Cardiac fibroblast (primary cell): ENCODE measurements around the gene ZFP36L2.
A peak's percentile ranks its signal among the peaks of the same experiment; 100 is the strongest.

Experiments
- DNase-seq, 2 donors: peaks; one replicate each; pipeline versions ENCODE4 v3.0.0 to v3.0.0-alpha.2; 2010; ENCODE audit warnings: low read depth in 2 of 2
- H3K4me3 ChIP-seq, 2 donors: replicated peaks in 1 of 2; 1 replicate in 1 of 2; 2 replicates in 1 of 2; pipeline ENCODE4 v1.5.1; 2011; ENCODE audit warnings: low read depth in 2 of 2, low read length in 2 of 2, mild to moderate bottlenecking in 2 of 2, moderate library complexity in 1 of 2
- TF ChIP-seq, protein P1 (sequence below): IDR thresholded peaks from one replicate; pipeline ENCODE4 v1.5.1; 2011; ENCODE audit warnings: low read depth, mild to moderate bottlenecking, low read length, inconsistent platforms

The ZFP36L2 gene

GRCh38 chr2:43210467-43211303 is 15.7 kb downstream of the ZFP36L2 start:
- peak; percentile 62 to 70 for DNase-seq
- TF ChIP-seq, protein P1, sequence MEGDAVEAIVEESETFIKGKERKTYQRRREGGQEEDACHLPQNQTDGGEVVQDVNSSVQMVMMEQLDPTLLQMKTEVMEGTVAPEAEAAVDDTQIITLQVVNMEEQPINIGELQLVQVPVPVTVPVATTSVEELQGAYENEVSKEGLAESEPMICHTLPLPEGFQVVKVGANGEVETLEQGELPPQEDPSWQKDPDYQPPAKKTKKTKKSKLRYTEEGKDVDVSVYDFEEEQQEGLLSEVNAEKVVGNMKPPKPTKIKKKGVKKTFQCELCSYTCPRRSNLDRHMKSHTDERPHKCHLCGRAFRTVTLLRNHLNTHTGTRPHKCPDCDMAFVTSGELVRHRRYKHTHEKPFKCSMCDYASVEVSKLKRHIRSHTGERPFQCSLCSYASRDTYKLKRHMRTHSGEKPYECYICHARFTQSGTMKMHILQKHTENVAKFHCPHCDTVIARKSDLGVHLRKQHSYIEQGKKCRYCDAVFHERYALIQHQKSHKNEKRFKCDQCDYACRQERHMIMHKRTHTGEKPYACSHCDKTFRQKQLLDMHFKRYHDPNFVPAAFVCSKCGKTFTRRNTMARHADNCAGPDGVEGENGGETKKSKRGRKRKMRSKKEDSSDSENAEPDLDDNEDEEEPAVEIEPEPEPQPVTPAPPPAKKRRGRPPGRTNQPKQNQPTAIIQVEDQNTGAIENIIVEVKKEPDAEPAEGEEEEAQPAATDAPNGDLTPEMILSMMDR: no peak

DNA sequence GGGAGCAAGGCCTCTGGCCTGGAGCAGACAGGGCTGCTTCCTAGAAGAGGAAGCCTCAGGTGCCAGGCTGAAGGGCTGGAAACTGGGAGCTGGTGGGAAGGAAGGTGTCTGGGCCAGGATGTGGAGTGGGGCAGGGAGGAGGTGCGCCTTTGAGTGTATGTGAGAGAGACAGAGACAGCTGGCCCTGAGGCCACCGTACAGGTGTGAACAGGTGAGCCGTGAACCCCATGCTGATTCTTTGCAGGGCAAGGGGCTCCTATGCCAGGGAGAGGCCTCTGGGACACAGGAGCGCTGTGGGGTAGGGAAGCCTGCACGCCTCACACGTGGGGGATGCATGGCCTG is 16.3 kb downstream of the ZFP36L2 start:
- no peak for DNase-seq
- no peak overlapping the region for H3K4me3 ChIP-seq
- TF ChIP-seq, protein P1: no peak

More at GRCh38 chr2:43210467-43211303, 15.7 kb downstream of the ZFP36L2 start:
- no peak overlapping the region for H3K4me3 ChIP-seq

GRCh38 chr2:43209204-43209717 is 17.1 kb downstream of the ZFP36L2 start:
- DNase-seq: no peak
- H3K4me3 ChIP-seq: no peak overlapping the region
- TF ChIP-seq, protein P1: no peak

DNA sequence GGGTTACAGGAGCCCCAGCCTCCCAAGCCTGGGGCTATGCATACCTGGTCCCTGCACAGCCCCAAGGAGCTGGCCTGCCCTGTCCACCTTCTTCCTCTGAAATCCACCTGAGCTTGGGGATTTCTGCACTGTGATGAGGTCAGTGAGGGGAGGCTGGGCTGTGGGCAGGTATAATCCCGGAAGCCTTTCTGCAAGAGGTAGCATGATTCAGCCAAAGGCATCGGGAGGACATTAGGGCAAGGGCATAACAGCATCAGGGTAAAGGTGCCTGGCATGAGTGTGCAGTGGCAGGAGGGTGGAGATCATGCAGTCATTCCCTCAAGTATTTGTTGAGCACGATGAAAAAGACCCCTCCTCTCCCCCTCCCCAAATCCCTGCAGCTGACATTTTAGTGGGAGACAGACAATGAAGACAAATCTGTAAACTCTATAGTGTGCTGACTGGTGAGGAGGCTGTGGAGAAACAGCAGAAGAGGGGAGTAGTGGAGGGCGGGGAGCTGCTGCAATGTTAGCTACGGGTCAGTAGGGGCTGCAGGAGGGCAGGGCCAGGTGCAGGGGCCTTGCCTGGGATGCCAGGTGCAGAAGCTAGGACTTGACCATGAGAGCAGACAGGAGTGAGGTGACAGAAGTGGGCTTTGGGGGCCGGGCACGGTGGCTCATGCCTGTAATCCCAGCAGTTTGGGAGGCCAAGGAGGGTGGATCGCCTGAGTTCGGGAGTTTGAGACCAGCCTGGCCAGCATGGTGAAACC is 18.7 kb downstream of the ZFP36L2 start:
- TF ChIP-seq, protein P1: no peak
- no peak overlapping the region for H3K4me3 ChIP-seq
- DNase-seq: no peak

DNA sequence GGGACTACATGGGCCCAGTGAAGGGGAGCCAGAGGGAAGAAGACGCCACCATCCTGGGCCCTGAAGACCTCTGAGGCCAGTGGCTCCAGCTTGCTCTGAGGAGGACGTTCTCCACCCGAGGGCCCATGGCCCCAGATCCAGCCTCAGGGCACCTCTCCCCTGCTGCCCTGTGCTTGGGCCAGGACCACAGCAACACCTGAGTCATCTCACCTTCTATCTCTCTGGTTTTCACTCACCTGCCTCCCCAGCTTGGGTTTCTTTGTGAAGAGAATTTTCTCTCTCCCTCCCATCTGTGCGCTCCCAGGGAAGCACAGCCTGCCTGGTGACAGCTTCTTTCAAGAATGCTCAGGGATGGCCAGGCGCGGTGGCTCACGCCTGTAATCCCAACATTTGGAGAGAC is 19.8 kb downstream of the ZFP36L2 start:
- H3K4me3 ChIP-seq: no peak overlapping the region
- no peak for DNase-seq
- TF ChIP-seq, protein P1: no peak

DNA sequence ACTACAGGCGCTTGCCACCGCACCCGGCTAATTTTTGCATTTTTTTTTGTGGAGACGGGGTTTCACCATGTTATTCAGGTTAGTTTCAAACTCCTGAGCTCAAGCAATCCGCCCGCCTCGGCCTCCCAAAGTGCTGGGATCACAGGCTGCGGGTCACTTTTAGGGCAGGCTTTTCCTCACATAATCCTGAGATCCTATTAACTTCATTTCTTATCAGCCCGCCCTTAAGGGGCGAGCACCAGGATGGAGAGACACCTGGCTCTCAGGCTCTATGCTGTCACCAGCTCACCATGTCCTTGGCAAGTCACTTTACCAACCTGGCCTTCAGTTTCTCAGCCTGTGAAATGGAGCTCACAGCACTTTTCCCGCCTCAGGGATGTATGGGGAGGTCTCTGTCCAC is 23.0 kb downstream of the ZFP36L2 start:
- TF ChIP-seq, protein P1: no peak
- H3K4me3 ChIP-seq: no peak overlapping the region
- no peak for DNase-seq
